Neutrophil (primary cell): ENCODE results near the gene LGR5.

ENCODE experiments used
- H3K27ac ChIP-seq: fragments of 200-600 bp; sonication (generic); 2 replicates; pipeline ENCODE4 v1.5.1; 2016; ENCODE audit warnings: mild to moderate bottlenecking, moderate library complexity
- H3K27me3 ChIP-seq: fragments of 200-600 bp; sonication (generic); 2 replicates; pipeline ENCODE4 v1.6.0; 2016; ENCODE audit warnings: mild to moderate bottlenecking
- H3K36me3 ChIP-seq: fragments of 200-600 bp; sonication (generic); 2 replicates; pipeline ENCODE4 v1.5.1; 2017
- H3K4me1 ChIP-seq, 2 experiments: fragments of 200-600 bp in 1 of 2; sonication (generic) in 1 of 2; 1 replicate in 1 of 2; 2 replicates in 1 of 2; pipeline versions ENCODE4 v1.5.1 to v1.6.1; 2013 to 2016; ENCODE audit warnings: low read depth in 1 of 2, low read length in 1 of 2, mild to moderate bottlenecking in 1 of 2, moderate library complexity in 1 of 2; ENCODE audit not compliant: control insufficient read depth in 1 of 2, insufficient read depth in 1 of 2
- H3K4me3 ChIP-seq, 2 experiments: fragments of 200-600 bp in 1 of 2; sonication (generic) in 1 of 2; 1 replicate in 1 of 2; 2 replicates in 1 of 2; pipeline ENCODE4 v1.5.1; 2013 to 2016; ENCODE audit warnings: low read depth in 1 of 2, low read length in 1 of 2, mild to moderate bottlenecking in 1 of 2, moderate library complexity in 1 of 2
- H3K9me3 ChIP-seq: fragments of 200-600 bp; sonication (generic); 2 replicates; pipeline ENCODE4 v1.5.1; 2016
- CTCF ChIP-seq: fragments of 200-600 bp; sonication (generic); IDR thresholded peaks from 2 replicates; pipeline ENCODE4 v1.5.1; 2016; ENCODE audit warnings: antibody characterized with exemption

The LGR5 gene

GRCh38 chr12:71465796-71466195 is 26.2 kb downstream of the LGR5 start:
- Histone ChIP-seq H3K27ac (no peak overlapping the region), H3K4me3 (no peak overlapping the region)
- no peak for TF ChIP-seq CTCF

GRCh38 chr12:71469258-71469750 is 29.7 kb downstream of the LGR5 start:
- TF ChIP-seq CTCF, result no peak
- H3K27me3 ChIP-seq, result no peaks in the 10 kb centered on the region
- no peaks in the 10 kb centered on the region for H3K9me3 ChIP-seq
- H3K27ac ChIP-seq, result no peak overlapping the region
- H3K4me1 ChIP-seq, result no peaks in the 10 kb centered on the region
- no peak overlapping the region for H3K4me3 ChIP-seq
- no peaks in the 10 kb centered on the region for H3K36me3 ChIP-seq

More at GRCh38 chr12:71465796-71466195, 26.2 kb downstream of the LGR5 start:
- Histone ChIP-seq H3K36me3 (no peaks in the 10 kb centered on the region), H3K27me3 (no peaks in the 10 kb centered on the region), H3K4me1 (no peaks in the 10 kb centered on the region), H3K9me3 (no peaks in the 10 kb centered on the region)

GRCh38 chr12:71472441-71472911 is 32.9 kb downstream of the LGR5 start:
- H3K4me3 ChIP-seq, result no peak overlapping the region
- no peak overlapping the region for H3K27ac ChIP-seq
- H3K4me1 ChIP-seq, result no peaks in the 10 kb centered on the region
- no peak for TF ChIP-seq CTCF
- no peaks in the 10 kb centered on the region for H3K9me3 ChIP-seq
- H3K36me3 ChIP-seq, result no peaks in the 10 kb centered on the region
- no peaks in the 10 kb centered on the region for H3K27me3 ChIP-seq

GRCh38 chr12:71474791-71475190 is 35.2 kb downstream of the LGR5 start:
- Histone ChIP-seq H3K27ac (no peak overlapping the region), H3K36me3 (no peaks in the 10 kb centered on the region), H3K27me3 (no peaks in the 10 kb centered on the region), H3K4me1 (no peaks in the 10 kb centered on the region), H3K4me3 (no peak overlapping the region), H3K9me3 (no peaks in the 10 kb centered on the region)
- TF ChIP-seq CTCF, result no peak

GRCh38 chr12:71475280-71475679 is 35.7 kb downstream of the LGR5 start:
- TF ChIP-seq CTCF, result no peak
- H3K4me1 ChIP-seq, result no peaks in the 10 kb centered on the region
- H3K27me3 ChIP-seq, result no peaks in the 10 kb centered on the region
- no peaks in the 10 kb centered on the region for H3K9me3 ChIP-seq
- H3K27ac ChIP-seq, result no peak overlapping the region
- H3K4me3 ChIP-seq, result no peak overlapping the region
- no peaks in the 10 kb centered on the region for H3K36me3 ChIP-seq

GRCh38 chr12:71476513-71476912 is 36.9 kb downstream of the LGR5 start:
- TF ChIP-seq CTCF, result no peak
- H3K9me3 ChIP-seq, result no peaks in the 10 kb centered on the region
- H3K4me1 ChIP-seq, result no peaks in the 10 kb centered on the region
- H3K27me3 ChIP-seq, result no peaks in the 10 kb centered on the region
- H3K4me3 ChIP-seq, result no peak overlapping the region
- H3K36me3 ChIP-seq, result no peaks in the 10 kb centered on the region
- no peak overlapping the region for H3K27ac ChIP-seq
